ENCODE results near the gene TCF7L2. TPM values are rescaled to one million over a fixed set of nuclear protein-coding genes. Genes with fewer than 3 reads are reported as not detected.
"Not testable (repeated sequence)": the region's sequence is repeated elsewhere in the genome, so short reads cannot be mapped to it uniquely, and the experiment has no call there.

Gene TCF7L2
- total RNA-seq, 1 experiment from 2014 or later: 16.1 TPM

- no peaks in the 10 kb centered on the region for H4K20me1 ChIP-seq (ENCODE audit: low read length)
- H3K27me3 ChIP-seq (ENCODE audit: low read length): no peaks in the 10 kb centered on the region
- DNase-seq (no peak), ATAC-seq (no peak)
- H3K4me2 ChIP-seq (ENCODE audit: low read length): no peak overlapping the region
- ChIA-PET POLR2A (ENCODE audit: unreplicated experiment) (no interaction called here), CTCF (no interaction called here)
- no peak overlapping the region for H3K9ac ChIP-seq (ENCODE audit: low read length)
- H3K79me2 ChIP-seq (ENCODE audit: low read length): 0 out of 2 replicates have a peak, but pooled peaks cover 18% of the 10 kb centered on the region
- H3F3A ChIP-seq (ENCODE audit: low read length, unreplicated experiment): no peaks in the 10 kb centered on the region
- H3K36me3 ChIP-seq (ENCODE audit: low read depth, low read length): peaks cover 13% of the 10 kb centered on the region
- no peak overlapping the region for H3K27ac ChIP-seq (ENCODE audit: low read length)
- TF ChIP-seq, protein P1, sequence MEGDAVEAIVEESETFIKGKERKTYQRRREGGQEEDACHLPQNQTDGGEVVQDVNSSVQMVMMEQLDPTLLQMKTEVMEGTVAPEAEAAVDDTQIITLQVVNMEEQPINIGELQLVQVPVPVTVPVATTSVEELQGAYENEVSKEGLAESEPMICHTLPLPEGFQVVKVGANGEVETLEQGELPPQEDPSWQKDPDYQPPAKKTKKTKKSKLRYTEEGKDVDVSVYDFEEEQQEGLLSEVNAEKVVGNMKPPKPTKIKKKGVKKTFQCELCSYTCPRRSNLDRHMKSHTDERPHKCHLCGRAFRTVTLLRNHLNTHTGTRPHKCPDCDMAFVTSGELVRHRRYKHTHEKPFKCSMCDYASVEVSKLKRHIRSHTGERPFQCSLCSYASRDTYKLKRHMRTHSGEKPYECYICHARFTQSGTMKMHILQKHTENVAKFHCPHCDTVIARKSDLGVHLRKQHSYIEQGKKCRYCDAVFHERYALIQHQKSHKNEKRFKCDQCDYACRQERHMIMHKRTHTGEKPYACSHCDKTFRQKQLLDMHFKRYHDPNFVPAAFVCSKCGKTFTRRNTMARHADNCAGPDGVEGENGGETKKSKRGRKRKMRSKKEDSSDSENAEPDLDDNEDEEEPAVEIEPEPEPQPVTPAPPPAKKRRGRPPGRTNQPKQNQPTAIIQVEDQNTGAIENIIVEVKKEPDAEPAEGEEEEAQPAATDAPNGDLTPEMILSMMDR (conservative IDR thresholded peaks at IDR 0.05; ENCODE audit: low read depth, low read length): no peak
- TF ChIP-seq EZH2phosphoT487 (IDR thresholded peaks at IDR 0.05; ENCODE audit: borderline replicate concordance, low read length) (no peak), EZH2 (IDR thresholded peaks at IDR 0.05; ENCODE audit: low read length, unreplicated experiment) (no peak)
- no TSS peak for BruUV-seq (replicated peaks)
- no peak overlapping the region for H3K4me3 ChIP-seq (ENCODE audit: low read length)
- no peaks in the 10 kb centered on the region for H3K9me3 ChIP-seq (ENCODE audit: low read length)
- no peak overlapping the region for H2AFZ ChIP-seq (ENCODE audit: low read length)
- intact Hi-C loops (cut with micrococcal nuclease): no loop called here
- H3K9me2 ChIP-seq (replicated peaks; ENCODE audit: low read length): no peaks in the 10 kb centered on the region
- H3K4me1 ChIP-seq (ENCODE audit: insufficient read depth, low read length): peaks cover 5% of the 10 kb centered on the region; the same call in 1 of the 2 replicates
Observed at GRCh38 chr10:113108948-113109347, 158.9 kb downstream of the TCF7L2 start.

GRCh38 chr10:113109482-113109881 is 159.4 kb downstream of the TCF7L2 start:
- BruUV-seq (replicated peaks); ATAC-seq; H3K4me2 ChIP-seq (ENCODE audit: low read length); CTCF ChIA-PET; H3K9ac ChIP-seq (ENCODE audit: low read length); H3K4me3 ChIP-seq (ENCODE audit: low read length); H3K4me1 ChIP-seq (ENCODE audit: insufficient read depth, low read length); H2AFZ ChIP-seq (ENCODE audit: low read length); H3F3A ChIP-seq (ENCODE audit: low read length, unreplicated experiment); DNase-seq; H3K9me3 ChIP-seq (ENCODE audit: low read length); POLR2A ChIA-PET (ENCODE audit: unreplicated experiment); H3K27ac ChIP-seq (ENCODE audit: low read length); H4K20me1 ChIP-seq (ENCODE audit: low read length); intact Hi-C loops (cut with micrococcal nuclease); H3K9me2 ChIP-seq (replicated peaks; ENCODE audit: low read length); H3K27me3 ChIP-seq (ENCODE audit: low read length): not testable (repeated sequence)
- peaks cover 13% of the 10 kb centered on the region for H3K36me3 ChIP-seq (ENCODE audit: low read depth, low read length)
- H3K79me2 ChIP-seq (ENCODE audit: low read length): 0 out of 2 replicates have a peak, but pooled peaks cover 18% of the 10 kb centered on the region

DNA sequence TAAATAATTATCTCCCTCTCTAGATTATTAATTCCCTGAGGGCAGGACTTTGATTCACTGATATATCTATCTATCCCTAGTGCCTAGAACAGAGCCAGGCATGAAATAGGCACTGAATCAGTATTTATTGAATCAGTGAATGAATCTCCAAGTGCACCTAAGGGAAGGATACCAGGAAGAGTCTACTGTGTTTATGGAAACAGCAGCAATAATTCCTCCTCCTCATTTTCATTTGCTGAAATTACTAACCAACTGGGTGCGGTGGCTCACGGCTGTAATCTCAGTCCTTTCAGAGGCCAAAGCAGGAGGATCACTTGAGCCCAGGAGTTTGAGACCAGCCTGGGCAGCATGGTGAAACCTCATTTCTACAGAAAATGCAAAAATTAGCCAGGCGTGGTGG is 161.2 kb downstream of the TCF7L2 start:
- Histone ChIP-seq H3K27me3 (ENCODE audit: low read length) (no peaks in the 10 kb centered on the region), H3K79me2 (ENCODE audit: low read length) (peaks cover 22% of the 10 kb centered on the region; the same call in 1 of the 2 replicates), H3K36me3 (ENCODE audit: low read depth, low read length) (peaks cover 8% of the 10 kb centered on the region; the same call in 1 of the 2 replicates), H3K4me1 (ENCODE audit: insufficient read depth, low read length) (peaks cover 5% of the 10 kb centered on the region; the same call in 1 of the 2 replicates), H4K20me1 (ENCODE audit: low read length) (no peaks in the 10 kb centered on the region), H3K4me3 (ENCODE audit: low read length) (no peak overlapping the region), H3K4me2 (ENCODE audit: low read length) (no peak overlapping the region), H3K9ac (ENCODE audit: low read length) (no peak overlapping the region), H3K27ac (ENCODE audit: low read length) (no peak overlapping the region), H3F3A (ENCODE audit: low read length, unreplicated experiment) (no peaks in the 10 kb centered on the region), H3K9me3 (ENCODE audit: low read length) (no peaks in the 10 kb centered on the region), H2AFZ (ENCODE audit: low read length) (no peak overlapping the region), H3K9me2 (replicated peaks; ENCODE audit: low read length) (no peaks in the 10 kb centered on the region)
- ChIA-PET POLR2A (ENCODE audit: unreplicated experiment) (no interaction called here), CTCF (no interaction called here)
- ATAC-seq (no peak), DNase-seq (no peak)
- intact Hi-C loops (cut with micrococcal nuclease): no loop called here
- no peak for TF ChIP-seq EZH2phosphoT487 (IDR thresholded peaks at IDR 0.05; ENCODE audit: borderline replicate concordance, low read length)
- no peak for TF ChIP-seq EZH2 (IDR thresholded peaks at IDR 0.05; ENCODE audit: low read length, unreplicated experiment)
- TF ChIP-seq, protein P1 (conservative IDR thresholded peaks at IDR 0.05; ENCODE audit: low read depth, low read length): no peak
- no TSS peak for BruUV-seq (replicated peaks)

Measured in PC-3 (cell line).